HG03378 (cell line): ENCODE measurements around the gene KCNH6.

ENCODE experiments used
- ATAC-seq: cut with Tn5 transposase; IDR thresholded peaks from one replicate; pipeline ENCODE4 v1.9.1; 2021; ENCODE audit warnings: mild to moderate bottlenecking, moderate library complexity; ENCODE audit not compliant: unreplicated experiment

Gene KCNH6

DNA sequence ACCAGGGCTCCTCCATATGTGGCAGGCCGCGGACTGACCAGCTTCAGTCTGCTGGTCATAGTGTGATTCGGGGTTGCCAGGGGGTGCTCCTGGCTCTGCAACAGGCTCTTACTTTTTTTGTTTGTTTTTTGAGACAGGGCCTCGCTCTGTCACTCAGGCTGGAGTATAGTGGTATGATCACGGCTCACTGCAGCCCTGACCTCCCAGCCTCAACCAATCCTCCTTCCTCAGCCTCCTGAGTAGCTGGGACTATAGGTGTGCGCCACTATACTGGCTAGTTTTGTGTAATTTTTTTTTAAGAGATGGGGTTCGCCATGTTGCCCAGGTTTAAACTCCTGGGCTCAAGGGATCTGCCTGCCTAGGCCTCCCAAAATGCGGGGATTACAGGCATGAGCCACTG lies 11.8 kb upstream of the KCNH6 start:
- ATAC-seq: no peak

DNA sequence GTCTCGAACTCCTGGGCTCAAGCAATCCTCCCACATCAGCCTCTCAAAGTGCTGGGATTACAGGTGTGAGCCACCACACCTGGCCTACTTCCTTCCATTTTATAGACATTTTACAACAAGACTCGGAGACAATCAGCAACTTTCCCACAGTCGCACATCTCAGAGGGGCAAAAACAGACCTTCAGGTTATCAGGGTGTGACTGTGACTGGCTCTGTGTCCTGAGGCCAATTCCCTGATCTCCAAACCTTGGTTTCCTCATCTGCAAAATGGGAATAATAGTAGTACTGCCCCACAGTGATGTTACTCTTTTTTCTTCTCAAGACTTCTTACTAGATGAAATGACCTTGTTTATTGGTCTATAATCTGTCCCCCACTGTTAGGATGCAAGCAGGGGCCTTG lies 10.8 kb upstream of the KCNH6 start:
- no peak for ATAC-seq

GRCh38 chr17:63512896-63513644 lies 10.1 kb upstream of the KCNH6 start:
- ATAC-seq: no peak

- no peak for ATAC-seq
These were observed 8.7 kb upstream of the KCNH6 start for GRCh38 chr17:63514477-63514876.

DNA sequence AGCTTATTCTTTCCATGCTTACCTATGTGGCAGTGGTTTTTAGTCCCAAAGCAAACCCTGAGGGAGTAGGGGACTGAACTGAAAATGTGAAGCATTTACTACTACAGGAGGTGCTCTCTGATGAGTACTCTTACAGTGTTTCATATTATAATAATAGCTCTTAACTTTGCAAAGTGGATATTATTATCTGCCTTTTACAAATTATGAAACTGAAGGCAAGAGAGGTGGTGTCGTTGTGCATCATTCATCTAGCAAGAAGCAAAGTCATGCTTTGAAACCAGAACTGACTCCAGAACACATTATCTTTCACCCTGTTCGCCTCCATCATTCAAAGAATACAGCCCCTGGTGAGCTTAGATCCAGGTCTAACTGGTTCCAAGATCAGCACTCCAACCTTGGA lies 8.2 kb upstream of the KCNH6 start:
- no peak for ATAC-seq

- ATAC-seq: no peak
These were observed 7.7 kb upstream of the KCNH6 start for GRCh38 chr17:63515426-63515825.

DNA sequence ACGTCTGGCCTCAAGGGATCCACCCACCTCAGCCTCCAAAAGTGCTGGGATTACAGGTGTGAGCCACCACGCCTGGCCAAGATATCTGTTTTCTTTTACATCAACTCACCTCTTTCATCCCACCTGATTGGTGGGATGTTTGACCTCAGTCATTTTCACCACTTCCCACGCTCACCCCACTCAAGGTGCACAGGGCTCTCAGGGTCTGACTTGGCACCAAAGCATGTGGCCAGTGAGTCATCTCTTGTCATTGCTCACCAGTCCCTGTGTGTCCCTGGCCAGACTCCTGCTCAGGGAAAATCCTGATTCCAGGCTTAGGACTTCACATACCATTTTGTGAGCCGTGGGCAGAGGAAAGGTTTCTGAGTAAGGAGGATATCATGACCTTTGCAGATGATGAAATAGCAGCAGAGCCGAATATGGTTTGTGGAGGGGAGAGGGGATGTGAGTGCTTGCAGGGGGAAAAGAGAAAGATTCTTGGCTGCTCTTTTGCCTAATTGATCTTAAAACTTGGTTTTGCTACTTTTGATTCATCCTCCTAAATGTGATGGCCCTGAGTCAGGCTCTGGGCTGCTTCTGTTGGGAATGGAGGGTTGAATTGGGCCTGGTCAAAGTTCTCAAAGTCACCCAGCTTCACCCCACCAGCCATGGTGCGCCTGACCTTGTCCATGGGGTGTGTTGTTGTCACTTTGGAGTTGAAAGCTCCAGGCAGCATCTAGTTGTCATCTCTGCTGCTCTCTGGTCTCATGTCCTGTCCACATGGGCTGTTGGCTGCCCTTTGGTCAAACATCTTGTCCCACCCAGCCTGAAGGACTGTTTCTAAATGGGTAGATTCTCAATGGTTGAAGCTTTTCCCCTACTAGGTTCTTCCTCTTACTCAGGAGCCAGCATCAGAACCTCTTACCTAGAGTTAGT lies 6.0 kb upstream of the KCNH6 start:
- no peak for ATAC-seq

DNA sequence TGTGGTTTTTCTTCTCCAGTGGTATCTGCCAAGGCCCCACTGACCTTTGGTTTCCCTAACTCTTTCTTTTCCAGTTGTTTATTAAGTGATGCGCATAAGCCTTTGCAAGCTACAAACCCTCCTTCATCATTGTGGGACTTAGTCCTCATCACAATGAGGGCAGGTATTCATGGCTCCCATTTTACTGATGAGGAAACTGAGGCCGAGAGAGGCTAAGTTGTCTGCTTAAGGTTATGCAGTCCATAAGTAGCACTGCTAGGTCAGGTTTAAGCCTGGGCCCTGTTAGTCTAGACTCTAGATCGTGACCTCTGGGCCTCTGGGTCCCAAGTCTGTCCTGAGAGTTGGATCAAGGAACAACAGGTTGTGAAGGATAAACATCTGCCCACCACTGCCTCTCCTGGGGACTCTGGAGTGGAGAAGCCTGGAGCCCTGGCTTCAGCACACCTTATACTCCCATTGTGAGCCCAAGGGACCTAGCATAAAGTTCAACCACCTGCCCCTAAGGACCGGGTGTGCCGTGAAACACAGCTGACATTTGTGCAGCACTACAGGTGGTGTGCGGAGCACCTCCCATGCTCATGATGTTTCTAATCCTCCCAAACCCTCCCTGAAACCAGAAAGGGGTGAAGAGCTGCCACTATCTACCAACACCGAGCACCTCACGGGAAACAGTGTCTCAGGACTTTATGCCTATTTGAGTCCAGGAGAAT lies 5.2 kb upstream of the KCNH6 start:
- ATAC-seq: no peak

- no peak for ATAC-seq
These were observed 3.9 kb upstream of the KCNH6 start for GRCh38 chr17:63519116-63519881.

DNA sequence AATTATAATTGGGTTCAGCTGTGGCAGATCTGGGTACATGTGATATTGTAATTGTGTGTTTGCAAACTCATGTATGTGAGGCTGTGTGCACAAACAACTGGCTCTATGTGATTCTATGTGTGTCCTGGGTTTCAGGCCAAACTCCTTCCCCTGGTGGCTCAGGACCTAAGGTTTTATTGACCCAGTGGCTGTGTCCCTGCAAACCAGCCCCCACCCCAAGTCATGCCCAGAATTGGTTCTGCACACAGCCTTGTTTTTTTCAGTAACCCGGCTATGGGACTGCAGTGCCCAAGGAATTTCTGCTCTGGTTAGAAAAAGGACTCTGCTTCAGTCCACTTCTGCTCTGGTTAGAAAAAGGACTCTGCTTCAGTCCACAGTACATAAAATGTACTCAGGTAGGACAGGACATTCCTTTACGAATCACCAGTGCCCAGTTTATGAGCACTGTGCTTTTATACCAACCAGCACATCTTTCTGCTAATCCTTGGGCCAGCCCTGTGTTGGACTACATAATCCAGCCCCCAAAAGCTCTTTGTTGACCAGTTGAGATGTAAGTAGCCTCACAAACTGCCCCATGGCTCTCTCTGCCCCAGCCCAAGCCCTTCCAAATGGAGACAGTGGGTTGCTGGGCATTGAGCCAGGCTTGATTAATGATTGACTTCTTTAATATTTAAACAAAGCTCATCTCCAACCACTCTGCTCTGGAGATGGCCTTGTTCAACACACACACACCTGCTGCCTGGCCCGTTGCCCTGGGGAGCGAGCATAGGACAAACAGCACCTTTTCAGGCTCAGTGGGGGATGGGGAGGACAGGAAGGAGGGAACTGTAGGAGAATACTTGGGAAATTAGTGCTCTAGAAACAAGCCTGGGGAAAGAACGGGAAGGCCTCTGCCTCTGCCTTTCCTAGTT lies 2.9 kb upstream of the KCNH6 start:
- no peak for ATAC-seq

GRCh38 chr17:63524051-63524450 lies 893 bp downstream of the KCNH6 start:
- no peak for ATAC-seq

- ATAC-seq: no peak
These were observed 2.2 kb downstream of the KCNH6 start for GRCh38 chr17:63525190-63525946.

DNA sequence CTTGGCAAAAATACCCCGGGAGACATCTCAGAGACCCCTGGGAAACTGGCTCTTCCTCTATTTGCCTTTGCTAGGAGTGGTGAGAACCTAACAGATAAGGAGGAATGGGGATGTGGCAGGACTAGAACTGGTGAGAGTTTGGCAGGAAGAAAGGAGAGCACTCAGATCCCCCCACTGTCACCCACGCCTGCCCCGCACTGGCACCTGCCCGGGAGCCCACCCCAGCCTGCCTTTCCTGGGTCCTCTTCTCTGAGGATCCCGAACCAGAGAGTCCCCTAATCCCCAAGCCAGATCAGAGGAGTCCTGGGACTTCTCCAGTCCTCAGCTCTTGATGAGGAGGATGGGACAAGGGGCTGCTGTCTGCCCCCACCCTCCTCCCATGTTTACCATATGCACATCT lies 3.7 kb downstream of the KCNH6 start:
- no peak for ATAC-seq

GRCh38 chr17:63528183-63528582 lies 5.0 kb downstream of the KCNH6 start:
- ATAC-seq: no peak

- no peak for ATAC-seq
These were observed 6.8 kb downstream of the KCNH6 start for GRCh38 chr17:63529711-63530556.

- ATAC-seq: no peak
These were observed 7.4 kb downstream of the KCNH6 start for GRCh38 chr17:63530557-63531021.

DNA sequence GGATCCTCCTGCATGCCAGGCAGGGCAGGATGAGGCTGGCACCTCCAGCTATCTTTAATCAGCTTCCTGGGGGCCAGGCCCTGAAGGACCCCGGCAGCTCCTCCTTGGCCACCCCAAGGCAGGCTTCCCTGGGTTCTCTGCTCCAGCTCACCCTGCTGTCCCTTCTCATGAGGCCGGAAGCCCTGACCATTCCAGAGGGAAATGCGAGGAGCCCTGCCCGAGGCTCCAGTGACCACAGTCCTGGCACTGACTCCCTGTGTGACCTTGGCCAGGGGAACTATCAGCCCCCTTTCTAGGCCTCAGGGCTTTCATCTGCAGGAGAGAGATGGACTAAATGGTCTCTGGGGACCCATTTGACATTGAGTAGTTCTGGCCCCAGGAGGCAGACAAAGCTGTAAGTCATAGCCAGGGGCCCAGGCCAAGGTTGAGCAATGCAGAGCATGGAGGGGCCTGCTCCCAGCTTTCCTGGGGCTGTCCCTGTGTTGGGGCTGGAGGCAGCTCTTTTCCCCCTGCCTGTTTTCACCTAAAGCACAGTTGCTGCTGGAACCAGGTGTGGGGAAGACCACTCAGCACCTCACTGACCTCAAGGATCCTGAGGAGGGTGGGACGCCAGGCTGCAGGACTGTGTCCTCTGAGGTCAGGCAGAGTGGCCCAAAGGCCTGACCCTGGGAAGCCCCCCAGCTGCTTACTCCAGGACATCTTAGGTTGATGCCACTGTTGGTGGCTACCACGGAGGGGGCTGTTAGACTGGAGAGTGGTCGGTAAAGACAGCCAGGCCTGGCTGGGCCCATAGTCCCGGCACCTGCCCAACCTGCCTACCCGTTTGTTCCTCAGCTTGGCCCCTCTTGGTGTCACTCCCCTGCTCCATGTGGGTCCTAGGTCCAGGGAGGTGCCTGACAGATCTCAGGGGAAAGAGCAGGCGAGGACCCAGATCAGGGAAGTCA lies 8.1 kb downstream of the KCNH6 start:
- ATAC-seq: no peak
